Ramos (cell line): Measurements from ENCODE around the gene TBCEL.

Experiments
- in situ Hi-C: fragments of 300-500 bp; cut with MboI; formaldehyde crosslinking; loops from one replicate; pipeline ENCODE4 v1.14.3; 2022; ENCODE audit warnings: low sequenced_read_pairs; ENCODE audit not compliant: unreplicated experiment

The TBCEL gene

GRCh38 chr11:121057922-121058321 is 34.0 kb downstream of the TBCEL start:
- in situ Hi-C loops, result no loop called here

- in situ Hi-C loops, result no loop called here
These were observed 35.0 kb downstream of the TBCEL start for GRCh38 chr11:121058941-121059340.

- in situ Hi-C loops, result no loop called here
These were observed 35.7 kb downstream of the TBCEL start for GRCh38 chr11:121059605-121060004.

- in situ Hi-C loops, result no loop called here
These were observed 39.8 kb downstream of the TBCEL start for GRCh38 chr11:121063728-121064127.

- in situ Hi-C loops, result no loop called here
These were observed 42.7 kb downstream of the TBCEL start for GRCh38 chr11:121066623-121067022.

- in situ Hi-C loops, result no loop called here
These were observed 43.1 kb downstream of the TBCEL start for GRCh38 chr11:121067026-121067425.

- in situ Hi-C loops, result no loop called here
These were observed 43.6 kb downstream of the TBCEL start for GRCh38 chr11:121067453-121067852.

GRCh38 chr11:121067962-121068647 is 44.2 kb downstream of the TBCEL start:
- in situ Hi-C loops, result no loop called here

GRCh38 chr11:121068787-121069186 is 44.9 kb downstream of the TBCEL start:
- in situ Hi-C loops, result no loop called here

GRCh38 chr11:121070951-121071845 is 47.3 kb downstream of the TBCEL start:
- in situ Hi-C loops, result no loop called here

- in situ Hi-C loops, result no loop called here
These were observed 48.0 kb downstream of the TBCEL start for GRCh38 chr11:121071846-121072450.

GRCh38 chr11:121081321-121081720 is 57.4 kb downstream of the TBCEL start:
- in situ Hi-C loops, result no loop called here

GRCh38 chr11:121082219-121082618 is 58.3 kb downstream of the TBCEL start:
- in situ Hi-C loops, result no loop called here

GRCh38 chr11:121082670-121083069 is 58.8 kb downstream of the TBCEL start:
- in situ Hi-C loops, result no loop called here

GRCh38 chr11:121086866-121087265 is 63.0 kb downstream of the TBCEL start:
- in situ Hi-C loops, result no loop called here

GRCh38 chr11:121089566-121089965 is 65.7 kb downstream of the TBCEL start:
- in situ Hi-C loops, result no loop called here

GRCh38 chr11:121090145-121090721 is 66.3 kb downstream of the TBCEL start:
- in situ Hi-C loops, result no loop called here

GRCh38 chr11:121091492-121092152 is 67.7 kb downstream of the TBCEL start:
- in situ Hi-C loops, result no loop called here

GRCh38 chr11:121095561-121095960 is 71.7 kb downstream of the TBCEL start:
- in situ Hi-C loops, result no loop called here

- in situ Hi-C loops, result no loop called here
These were observed 75.5 kb downstream of the TBCEL start for GRCh38 chr11:121099364-121099763.
